ENCODE data around the gene MTIF2.
"Not testable (repeated sequence)": the region's sequence is repeated elsewhere in the genome, so short reads cannot be mapped to it uniquely, and the experiment has no call there.

Gene MTIF2

GRCh38 chr2:55268907-55269644, at the start of gene MTIF2:
MTIF2 (minus strand) TSS chr2:55269231; CDS start chr2:55263858, 5,373 bp downstream.
- DNase-seq = peak; percentile 92

GRCh38 chr2:55314985-55315384, 46.0 kb upstream of the MTIF2 start:
- no peak for DNase-seq

- DNase-seq = no peak
Measured at GRCh38 chr2:55311444-55311870, 42.4 kb upstream of the MTIF2 start.

GRCh38 chr2:55309446-55309845, 40.4 kb upstream of the MTIF2 start:
- no peak for DNase-seq

GRCh38 chr2:55302241-55302640, 33.2 kb upstream of the MTIF2 start:
- no peak for DNase-seq

GRCh38 chr2:55301277-55301676, 32.2 kb upstream of the MTIF2 start:
- no peak for DNase-seq

GRCh38 chr2:55296393-55296792, 27.4 kb upstream of the MTIF2 start:
- DNase-seq = no peak

- no peak for DNase-seq
Measured at GRCh38 chr2:55283083-55283482, 14.1 kb upstream of the MTIF2 start.

- DNase-seq = peak; percentile 79
Measured at GRCh38 chr2:55282110-55282917, 13.3 kb upstream of the MTIF2 start.

GRCh38 chr2:55280851-55281546, 12.0 kb upstream of the MTIF2 start:
- DNase-seq = not testable (repeated sequence)

- not testable (repeated sequence) for DNase-seq
Measured at GRCh38 chr2:55279859-55280424, 10.9 kb upstream of the MTIF2 start.

- DNase-seq = peak; percentile 4
Measured at GRCh38 chr2:55279214-55279835, 10.3 kb upstream of the MTIF2 start.

- no peak for DNase-seq
Measured at GRCh38 chr2:55277310-55277709, 8.3 kb upstream of the MTIF2 start.

- DNase-seq = not testable (repeated sequence)
Measured at GRCh38 chr2:55274346-55274745, 5.3 kb upstream of the MTIF2 start.

GRCh38 chr2:55269645-55269990, 587 bp upstream of the MTIF2 start:
- DNase-seq = no peak

- DNase-seq = no peak
Measured at GRCh38 chr2:55268288-55268906, 634 bp downstream of the MTIF2 start.

GRCh38 chr2:55259586-55259985, 9.4 kb downstream of the MTIF2 start:
- DNase-seq = not testable (repeated sequence)

GRCh38 chr2:55252832-55253231, 16.2 kb downstream of the MTIF2 start:
- DNase-seq = no peak

GRCh38 chr2:55247025-55247424, 22.0 kb downstream of the MTIF2 start:
- no peak for DNase-seq

- no peak for DNase-seq
Measured at GRCh38 chr2:55245411-55245810, 23.6 kb downstream of the MTIF2 start.

- DNase-seq = no peak
Measured at GRCh38 chr2:55242617-55243016, 26.4 kb downstream of the MTIF2 start.

GRCh38 chr2:55241582-55241981, 27.4 kb downstream of the MTIF2 start:
- not testable (repeated sequence) for DNase-seq

All from DMS153 (cell line).